Measurements from ENCODE around the gene SLC6A3.
"Not testable (repeated sequence)": the region's sequence is repeated elsewhere in the genome, so short reads cannot be mapped to it uniquely, and the experiment has no call there.

SLC6A3 gene

DNA sequence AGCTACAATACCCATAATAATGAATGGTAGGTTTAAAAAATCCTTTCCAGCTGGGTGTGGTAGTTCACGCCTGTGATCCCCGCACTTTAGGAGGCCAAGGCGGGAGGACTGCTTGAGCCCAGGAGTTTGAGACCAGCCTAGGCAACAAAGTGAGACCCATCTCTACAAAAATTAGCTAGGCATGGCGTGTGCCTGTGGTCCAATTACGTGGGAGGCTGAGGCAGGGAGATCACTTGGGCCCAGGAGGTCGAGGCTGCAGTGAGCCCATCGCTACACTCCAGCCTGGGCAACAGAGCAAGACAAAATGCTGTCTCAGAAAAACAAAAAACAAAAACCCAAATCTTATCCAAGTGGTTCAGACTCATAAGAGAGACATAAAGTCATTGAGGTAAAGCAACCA is 33.8 kb upstream of the SLC6A3 start:
- H3K4me3 ChIP-seq = no peak overlapping the region

DNA sequence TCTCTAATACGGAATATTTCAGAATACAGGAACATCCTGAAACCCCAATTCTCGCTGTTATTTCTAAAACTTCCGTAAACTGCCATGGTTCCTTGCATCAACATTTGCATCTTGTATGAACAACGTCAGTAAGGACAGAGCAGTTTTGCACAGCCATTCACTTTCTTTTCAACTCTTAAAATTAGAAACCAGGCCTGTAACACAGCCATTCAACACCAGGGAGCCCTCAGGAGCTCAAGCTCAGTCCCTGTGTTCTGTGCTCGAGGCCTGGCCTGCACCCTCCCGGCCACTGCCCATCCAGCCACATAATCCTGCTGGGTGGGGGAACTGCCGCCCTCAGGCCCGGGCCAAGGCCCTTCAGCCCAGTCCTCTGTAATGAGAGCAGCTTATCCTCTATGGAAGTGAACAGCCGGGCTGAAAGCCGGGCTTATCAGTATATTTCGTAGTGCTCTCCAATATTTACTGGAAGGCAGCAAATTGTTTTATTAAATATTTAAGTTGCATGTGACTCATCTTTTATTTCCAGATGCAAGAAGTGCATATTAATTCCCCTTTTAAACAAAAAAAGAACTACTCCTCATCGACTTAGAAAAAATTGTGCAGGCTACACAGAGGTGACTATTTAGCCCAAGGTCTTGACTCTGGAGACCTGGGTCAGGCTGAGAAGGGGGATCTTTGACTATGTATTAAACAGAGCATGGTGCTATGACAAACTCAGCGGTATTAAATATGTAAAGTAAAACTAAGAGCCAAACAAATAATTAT is 33.2 kb upstream of the SLC6A3 start:
- H3K4me3 ChIP-seq = no peak overlapping the region

More for the DNA sequence above, 33.8 kb upstream of the SLC6A3 start:
- H3K27ac ChIP-seq = peak overlapping the region in 4 of 21 experiments; percentile 29 to 69 (median 53)

DNA sequence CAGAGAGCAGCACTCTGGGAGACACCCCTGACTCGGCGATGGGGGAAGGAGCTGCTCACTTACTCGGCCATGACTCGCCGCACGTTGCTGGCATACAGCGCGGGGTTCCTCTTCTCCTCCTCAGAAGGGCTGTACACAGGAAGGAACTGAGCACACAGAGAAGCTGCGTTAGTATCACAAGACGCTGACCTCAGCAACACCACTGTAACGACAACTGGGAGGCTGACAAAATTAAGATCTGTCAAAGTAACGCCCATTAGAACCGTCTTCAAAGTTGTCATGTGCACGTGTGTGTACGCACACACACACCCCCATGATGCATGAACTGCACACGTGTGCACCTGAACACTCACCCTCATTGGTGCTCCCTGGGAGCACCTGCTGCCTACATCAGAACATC is 32.1 kb upstream of the SLC6A3 start:
- peak overlapping the region in 2 of 21 experiments; percentile 21 to 69 for H3K27ac ChIP-seq

More for the DNA sequence above, 33.2 kb upstream of the SLC6A3 start:
- H3K27ac ChIP-seq = peak overlapping the region in 3 of 21 experiments; percentile 47 to 69 (median 59)

DNA sequence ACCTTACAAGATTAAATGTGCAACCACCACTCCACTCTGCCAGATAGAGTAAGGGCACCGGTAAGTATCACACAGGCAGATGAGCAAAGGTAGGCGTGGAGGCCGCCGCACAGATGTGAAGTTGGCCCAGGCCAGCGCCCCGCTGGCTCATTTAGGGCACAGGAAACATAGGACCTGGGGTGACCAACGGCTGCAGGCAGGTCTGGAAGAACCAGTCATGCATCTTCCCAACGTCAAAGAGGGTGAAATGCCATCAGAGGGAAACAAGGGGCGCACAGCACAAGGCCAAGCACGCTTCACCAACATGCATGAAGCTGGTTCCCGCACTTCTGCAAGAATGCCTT is 31.7 kb upstream of the SLC6A3 start:
- peak overlapping the region in 2 of 21 experiments; percentile 42 to 44 for H3K27ac ChIP-seq
- no peak overlapping the region for H3K4me3 ChIP-seq

More for the DNA sequence above, 32.1 kb upstream of the SLC6A3 start:
- H3K4me3 ChIP-seq = no peak overlapping the region

DNA sequence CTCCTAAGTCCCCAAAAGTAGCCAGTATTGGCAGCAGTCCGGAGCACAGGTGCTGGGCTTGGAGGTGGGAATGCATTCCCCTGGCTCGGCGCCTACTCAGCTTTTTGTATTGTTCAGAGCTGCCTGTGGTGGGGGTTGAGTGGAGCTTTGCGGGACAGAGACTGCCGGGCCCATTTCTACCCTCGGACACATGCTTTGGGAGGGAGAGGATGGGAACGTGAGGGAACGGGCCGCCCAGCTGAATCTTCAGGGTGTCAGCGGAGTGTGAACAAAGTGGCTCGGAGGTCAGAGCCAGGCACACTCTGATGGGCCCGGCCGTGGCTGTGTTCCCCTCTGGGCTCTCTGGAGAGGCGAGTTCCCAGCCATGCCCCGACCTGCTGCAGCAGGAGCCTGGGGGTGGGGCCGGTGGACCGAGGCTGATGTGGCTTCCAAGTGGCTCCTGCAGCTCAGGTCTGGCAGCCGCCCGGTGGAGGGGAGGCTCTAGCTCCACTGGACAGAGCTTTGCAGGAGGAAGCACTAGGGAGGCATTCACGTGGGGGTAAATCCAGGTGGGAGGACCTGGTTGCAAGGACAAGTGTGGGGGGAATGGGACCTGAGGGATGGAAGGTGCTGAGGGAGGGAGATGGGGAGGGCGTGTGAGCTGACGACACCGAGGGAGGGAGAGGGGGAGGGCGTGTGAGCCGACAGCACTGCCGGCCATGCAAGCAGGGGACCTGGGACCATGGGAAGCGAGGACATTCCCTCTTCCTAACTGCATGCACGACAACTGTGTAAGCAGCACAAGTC is 31.1 kb upstream of the SLC6A3 start:
- H3K27ac ChIP-seq = peak overlapping the region in 2 of 21 experiments; percentile 42 to 44

DNA sequence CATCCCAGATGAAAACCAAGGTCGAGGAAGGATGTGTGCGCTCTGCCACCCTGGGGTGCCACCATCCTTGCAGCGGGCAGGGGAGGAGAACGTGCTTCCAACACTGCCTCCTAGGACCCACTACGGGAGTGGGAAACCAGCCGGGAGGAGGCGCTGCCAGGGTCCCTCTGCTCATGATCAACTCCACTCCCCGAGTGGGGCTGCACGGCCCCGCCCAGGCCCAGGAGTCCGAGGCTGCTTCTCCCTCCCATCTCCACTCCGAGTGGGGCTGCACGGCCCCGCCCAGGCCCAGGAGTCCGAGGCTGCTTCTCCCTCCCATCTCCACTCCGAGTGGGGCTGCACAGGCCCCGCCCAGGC is 30.3 kb upstream of the SLC6A3 start:
- not testable (repeated sequence) for H3K27ac ChIP-seq, H3K4me3 ChIP-seq

More for the DNA sequence above, 31.1 kb upstream of the SLC6A3 start:
- H3K4me3 ChIP-seq = no peak overlapping the region

DNA sequence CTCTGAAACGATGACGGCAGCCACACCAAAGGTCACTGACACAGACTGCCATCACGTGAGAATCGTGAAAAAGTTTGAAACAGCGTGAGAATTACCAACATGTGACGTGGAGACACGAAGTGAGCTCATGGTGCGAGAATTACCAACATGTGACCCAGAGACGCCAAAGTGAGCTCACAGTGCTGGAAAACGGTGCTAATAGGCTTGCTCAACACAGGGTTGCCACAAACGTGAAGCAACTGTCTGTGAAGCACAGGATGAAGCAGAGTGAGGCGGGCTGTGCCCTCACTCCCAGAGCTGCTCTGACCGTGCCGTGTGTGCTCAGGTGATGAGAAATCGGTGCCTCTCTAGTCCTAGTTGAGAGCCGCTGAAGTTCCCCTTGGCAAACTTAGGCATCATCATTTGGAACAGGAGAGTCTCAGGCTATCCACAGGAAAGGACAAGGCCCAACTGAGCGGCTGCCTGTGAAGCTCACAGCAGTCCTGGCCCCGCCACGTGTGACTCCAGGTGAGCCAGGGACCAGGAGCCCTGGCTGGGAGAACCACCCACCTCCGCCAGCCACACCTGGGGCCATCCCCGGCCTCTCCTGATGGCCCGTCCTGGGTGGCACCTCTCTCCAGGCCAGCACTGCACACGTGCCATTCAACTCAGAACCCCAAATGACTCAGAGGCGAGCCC is 29.8 kb upstream of the SLC6A3 start:
- Histone ChIP-seq H3K27ac (no peak overlapping the region), H3K4me3 (no peak overlapping the region)

DNA sequence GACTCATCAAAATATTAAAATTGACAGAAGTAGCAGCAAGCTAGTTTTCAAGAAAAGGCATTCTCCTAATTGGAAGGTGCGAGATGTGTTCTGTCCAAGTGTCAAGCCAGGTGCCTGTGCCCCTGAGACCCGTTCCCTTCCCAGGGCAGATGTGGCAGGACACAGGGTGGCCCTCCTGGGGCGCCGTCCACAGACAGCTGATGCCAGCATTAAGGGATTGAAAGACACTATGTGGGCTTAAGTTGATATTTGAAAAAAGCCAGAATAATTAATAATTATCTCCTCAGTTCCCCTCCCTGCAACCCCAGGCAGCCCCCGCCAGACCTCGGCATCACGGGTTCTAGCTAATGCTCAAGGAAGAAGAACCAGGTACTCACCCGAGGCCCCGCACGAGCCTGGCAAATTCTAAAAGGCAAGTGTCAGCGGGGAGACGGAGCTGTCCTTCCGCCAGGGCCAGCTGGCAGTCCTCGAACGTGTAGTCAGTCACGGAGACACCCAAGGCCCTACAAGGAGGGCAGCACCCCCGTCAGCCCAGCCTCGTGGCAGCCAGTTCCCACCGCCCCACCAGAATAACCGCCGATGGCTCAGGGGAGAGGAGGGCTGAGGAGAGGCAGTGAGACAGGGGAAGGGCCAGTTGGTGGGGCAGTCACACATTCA is 29.1 kb upstream of the SLC6A3 start:
- Histone ChIP-seq H3K4me3 (no peak overlapping the region), H3K27ac (no peak overlapping the region)

DNA sequence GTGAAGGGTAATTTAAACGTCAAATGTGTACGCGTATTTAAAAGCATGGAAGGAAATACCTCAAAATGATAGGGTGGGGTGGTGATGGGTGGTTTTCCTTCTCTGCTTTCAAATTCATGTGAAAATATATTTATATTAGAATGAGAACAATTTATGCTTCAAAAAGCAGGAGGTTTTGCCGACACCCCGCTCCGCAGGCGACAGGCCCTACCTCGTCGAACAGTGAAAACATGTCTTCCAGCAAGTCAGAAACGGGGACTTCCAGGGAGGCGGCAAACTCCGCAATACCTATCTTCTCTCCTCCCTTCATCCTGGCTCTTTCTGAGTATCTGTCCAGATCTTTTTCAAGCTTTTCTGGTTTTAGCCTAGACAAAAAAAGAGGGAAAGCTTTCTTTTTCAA is 28.5 kb upstream of the SLC6A3 start:
- no peak overlapping the region for H3K4me3 ChIP-seq
- no peak overlapping the region for H3K27ac ChIP-seq

DNA sequence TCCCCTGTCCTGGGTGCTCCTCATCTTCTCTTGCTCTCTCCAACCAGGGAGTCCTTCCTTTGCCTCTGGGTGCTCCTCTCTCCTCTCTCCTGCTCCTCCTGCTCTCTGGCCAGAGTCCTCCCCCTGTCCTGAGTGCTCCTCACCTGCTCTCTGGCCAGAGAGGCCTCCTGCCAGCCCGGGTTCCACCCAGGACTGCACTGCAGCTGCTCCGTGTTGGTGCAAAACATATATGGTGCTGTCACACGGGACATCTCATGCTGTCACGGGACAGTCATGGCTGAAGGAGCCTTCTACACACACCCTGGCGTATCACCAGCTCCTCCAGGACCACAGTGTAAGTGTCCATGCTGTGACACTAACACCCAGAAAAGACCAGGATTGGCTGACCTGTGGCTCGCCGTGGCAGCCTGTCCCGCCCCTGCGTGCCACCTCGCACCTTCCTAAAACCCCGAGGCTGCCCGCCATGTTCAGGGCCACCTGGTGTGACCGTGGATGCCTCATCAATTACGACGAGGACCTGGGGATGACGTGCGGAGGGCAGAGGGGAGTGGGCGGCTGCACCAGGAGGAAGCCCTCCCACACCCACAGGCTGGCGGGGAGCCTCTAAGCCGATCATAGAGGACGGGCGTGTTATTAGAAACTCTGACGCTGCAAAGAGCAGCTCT is 27.9 kb upstream of the SLC6A3 start:
- Histone ChIP-seq H3K4me3 (no peak overlapping the region), H3K27ac (no peak overlapping the region)

DNA sequence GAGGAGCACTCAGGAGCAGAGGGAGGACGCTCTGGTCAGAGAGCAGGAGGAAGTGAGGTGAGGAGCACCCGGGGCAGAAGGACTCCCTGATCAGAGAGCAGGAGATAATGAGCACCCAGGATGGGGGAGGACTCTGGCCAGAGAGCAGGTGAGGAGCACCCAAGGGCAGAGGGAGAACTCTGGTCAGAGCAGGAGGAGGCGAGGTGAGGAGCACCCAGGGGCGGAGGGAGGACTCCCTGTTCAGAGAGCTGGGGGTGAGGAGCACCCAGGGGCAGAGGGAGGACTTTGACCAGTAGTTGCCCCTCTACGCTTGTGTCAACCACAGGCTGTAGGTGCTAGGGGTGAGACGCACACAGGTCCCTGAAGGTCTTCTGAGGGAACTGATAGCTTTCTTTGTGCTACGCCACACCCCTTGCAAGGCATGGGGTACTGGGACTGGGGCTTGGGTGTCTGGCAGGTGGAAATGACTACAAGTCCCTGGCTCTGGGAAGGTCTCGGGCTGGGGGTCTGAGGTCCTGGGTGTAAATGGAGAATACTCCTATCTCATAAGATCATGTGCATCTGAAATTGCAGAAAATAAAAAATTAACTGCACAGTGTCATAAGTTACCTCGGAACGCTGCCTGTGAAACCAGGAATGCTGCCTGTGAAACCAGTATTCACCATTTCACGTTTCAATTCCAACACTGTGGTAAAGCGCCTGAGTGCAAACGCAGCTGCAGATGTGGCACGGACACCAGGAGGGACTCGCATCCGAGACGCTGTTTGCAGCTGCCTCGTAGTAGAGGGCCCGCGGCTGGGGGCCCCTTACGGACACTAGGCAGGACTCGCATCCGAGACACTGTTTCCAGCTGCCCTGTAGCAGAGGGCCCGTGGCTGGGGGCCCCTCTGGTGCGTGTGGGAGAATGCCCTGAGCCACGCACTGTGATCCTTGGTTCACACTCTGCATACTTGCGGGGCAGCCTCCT is 27.0 kb upstream of the SLC6A3 start:
- Histone ChIP-seq H3K4me3 (no peak overlapping the region), H3K27ac (no peak overlapping the region)

DNA sequence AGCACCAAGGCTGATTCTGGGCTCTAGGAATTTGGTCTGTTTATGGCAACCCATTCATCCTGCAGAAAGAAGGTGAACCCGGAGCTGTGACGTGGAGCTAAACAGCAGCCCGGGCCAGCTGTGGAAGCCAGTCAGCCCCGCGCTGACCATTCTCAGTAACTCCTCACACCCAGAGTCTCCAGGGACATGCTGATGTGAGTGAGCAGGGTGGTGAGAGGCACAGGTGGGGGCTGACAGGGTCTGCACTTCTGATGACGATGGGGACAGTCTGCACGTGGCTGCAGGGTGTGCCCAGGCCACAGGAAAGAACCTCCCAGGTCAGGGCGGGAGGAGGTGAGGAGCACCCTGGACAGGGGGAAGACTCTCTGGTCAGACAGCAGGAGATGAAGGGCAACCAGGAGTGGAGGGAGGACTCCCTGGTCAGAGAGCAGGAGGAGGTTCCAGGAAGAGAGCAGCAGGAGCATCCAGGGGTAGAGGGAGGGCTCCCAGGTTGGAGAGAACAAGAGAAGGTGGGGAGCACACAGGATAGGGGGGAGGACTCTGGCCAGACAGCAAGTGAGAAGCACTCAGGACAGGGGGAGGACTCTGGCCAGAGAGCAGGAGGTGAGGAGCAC is 26.1 kb upstream of the SLC6A3 start:
- Histone ChIP-seq H3K27ac (no peak overlapping the region), H3K4me3 (no peak overlapping the region)

DNA sequence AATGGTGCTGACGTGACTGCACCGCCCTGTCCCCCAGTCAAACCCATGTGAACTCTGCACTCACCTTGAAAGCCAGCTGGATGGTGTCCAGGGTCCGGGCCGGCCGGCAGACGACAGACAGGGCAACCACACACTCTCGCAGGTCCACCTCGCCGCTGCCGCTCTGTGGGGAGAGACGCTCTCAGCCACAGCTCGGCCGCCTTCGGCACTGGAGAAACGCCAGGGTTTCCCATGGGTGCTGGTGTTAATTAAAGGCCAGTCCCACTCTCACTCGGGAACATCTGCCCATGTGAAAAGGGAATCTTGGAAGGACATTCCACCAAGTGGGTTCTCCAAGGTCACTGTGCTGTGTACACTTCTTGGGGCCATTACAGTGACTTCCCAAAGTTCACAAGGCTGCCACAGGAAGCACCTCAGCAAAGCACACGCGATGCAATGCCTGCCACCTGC is 25.5 kb upstream of the SLC6A3 start:
- H3K4me3 ChIP-seq = no peak overlapping the region
- H3K27ac ChIP-seq = no peak overlapping the region

DNA sequence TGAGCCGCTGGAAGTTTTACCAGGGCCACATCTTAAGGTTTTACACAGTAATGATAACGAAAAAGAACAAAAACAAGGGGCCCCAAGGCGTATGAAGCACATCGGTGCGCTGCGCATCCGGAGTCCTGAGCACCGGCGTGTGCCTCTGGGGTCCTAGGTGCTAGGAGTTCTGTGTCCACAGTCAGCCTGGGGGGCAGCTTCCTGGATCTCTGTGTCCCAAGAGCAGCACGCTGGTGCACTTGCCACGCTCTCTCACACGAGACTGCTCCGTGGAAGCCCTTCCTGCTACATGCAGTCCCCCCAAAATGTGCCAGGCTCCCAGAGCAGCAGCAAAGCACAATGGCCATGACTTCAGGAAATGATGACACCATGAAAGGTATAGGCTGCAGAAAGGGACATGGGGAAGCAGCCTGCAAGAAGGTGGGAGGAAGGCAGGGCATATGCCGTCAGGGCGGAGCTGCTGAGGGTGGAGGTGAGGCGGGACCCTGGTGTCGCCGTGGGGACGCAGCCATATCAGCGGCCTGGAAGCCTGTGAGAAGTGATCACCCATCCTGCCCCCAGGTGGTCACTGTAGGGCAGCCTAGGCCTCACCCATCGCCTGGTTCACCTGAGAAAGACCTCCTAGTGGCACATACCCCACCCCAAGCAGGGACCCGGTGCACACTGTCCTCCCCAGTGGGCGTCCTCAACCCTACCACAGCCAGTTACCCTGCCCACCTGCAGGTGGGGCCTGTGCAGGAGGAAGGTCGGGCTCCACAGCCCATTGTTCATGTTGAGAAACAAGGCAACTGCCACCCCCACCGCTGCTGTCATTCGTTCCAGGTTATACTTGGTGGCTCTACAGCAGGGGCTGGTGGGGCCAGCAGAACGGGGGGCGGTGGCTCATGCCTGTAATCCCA is 23.6 kb upstream of the SLC6A3 start:
- H3K4me3 ChIP-seq = no peak overlapping the region
- no peak overlapping the region for H3K27ac ChIP-seq

DNA sequence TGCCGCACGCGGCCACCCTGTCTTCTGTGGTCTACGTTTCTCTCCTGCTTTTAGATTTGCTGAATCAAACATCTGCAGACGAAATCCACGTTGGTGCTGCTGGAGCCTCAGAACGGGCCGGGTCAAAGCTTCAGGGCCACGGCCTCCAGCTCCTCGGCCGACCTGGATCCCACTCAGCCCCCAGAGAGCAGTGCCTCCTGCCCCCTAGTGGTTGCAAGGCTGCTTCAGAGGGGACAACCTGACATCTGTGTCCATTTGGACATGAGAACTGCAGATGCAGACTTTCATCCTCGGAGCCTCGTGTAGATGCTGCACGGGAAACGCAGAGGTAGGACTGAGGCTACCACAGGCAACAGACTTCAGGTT is 23.0 kb upstream of the SLC6A3 start:
- H3K27ac ChIP-seq = no peak overlapping the region
- no peak overlapping the region for H3K4me3 ChIP-seq

DNA sequence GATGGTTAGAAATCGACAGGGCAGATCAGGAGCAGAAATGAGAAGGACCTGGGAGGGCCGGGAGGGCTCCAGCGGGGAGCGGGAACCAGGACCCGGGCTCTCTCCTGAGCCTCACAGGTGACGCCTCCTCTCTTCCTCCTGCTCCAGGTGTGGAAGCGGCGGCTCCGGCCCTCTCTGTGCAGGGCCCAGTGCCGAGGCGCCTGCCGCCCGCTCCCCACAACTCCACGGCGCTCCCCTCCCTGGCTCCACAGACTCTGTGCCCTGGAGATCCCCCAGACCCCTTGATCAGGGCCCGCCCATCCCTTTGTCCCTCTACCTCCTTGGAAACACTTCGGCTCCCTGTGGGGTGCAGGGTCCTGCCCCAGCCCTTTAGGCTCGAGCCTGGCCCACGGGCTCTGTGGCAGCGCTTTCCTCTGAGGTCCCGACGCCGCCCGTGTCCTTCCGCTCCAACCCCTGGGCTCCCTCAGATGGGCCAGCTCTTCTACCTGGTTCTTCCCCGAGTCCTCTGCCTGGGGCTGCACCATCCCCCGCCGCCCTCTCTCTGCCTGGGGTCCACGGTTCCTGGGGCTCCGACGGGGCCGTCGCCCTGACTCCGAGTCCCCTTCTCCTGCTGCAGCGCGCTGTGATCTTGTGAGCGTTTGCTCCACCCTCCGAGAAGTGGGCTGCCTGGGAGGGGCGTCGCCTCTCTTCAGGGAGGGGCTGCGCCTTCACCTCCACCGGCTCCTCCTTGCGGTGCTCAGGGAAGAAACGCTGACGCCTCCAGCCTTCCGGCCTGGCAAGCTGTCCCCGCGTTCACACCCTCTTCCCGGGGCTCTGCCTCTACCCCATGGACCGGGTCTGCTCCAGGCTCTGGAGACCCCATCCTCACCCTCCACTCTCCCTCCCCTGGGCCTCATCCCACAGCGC is 22.4 kb upstream of the SLC6A3 start:
- Histone ChIP-seq H3K4me3 (no peak overlapping the region), H3K27ac (no peak overlapping the region)

All from skin epidermis (tissue), 12 donors.